HG03442 (cell line): ENCODE results near the gene PRKD1.
"Not testable (repeated sequence)": the region's sequence is repeated elsewhere in the genome, so short reads cannot be mapped to it uniquely, and the experiment has no call there.

Source experiments
- ATAC-seq: cut with Tn5 transposase; IDR thresholded peaks from one replicate; pipeline ENCODE4 v1.9.1; 2021; ENCODE audit warnings: mild to moderate bottlenecking, moderate library complexity; ENCODE audit not compliant: unreplicated experiment

The PRKD1 gene

DNA sequence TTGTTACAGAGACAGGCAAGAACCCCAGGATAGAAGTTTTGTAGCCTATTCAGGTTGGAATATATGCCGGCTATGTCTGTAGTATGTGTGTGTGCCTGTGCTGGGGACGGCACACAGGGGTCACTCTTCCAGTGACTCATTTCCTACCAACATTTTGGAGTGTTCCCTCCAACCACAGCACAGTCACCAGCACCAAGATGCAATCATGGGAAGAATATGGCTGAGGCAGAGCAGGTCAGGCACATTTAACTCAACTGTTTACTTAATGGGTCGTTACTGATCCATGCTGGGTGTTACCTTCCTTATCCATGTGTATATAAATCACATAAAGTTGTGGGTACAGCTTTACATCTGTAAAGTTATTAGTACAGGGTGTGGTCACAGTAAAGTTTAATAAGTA is 178.3 kb downstream of the PRKD1 start:
- no peak for ATAC-seq

DNA sequence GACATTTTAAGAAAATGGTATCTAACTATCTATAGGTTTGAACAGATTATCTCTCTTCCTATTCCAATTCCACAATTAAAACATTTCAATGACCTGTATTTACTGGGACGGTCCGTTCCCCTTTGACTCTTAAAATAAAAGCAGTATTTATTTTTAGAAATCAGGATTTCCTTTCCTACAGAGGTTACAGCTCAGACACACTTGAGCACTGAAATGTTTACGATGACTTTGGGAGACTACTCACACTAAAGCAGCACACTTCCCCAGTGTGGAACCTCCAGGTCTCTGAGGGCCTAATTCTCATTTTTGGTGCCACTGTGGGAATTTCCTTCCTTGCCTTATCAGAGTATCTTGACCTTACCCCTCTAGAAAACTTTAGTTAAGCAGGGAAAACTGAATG is 181.8 kb downstream of the PRKD1 start:
- ATAC-seq, result no peak

DNA sequence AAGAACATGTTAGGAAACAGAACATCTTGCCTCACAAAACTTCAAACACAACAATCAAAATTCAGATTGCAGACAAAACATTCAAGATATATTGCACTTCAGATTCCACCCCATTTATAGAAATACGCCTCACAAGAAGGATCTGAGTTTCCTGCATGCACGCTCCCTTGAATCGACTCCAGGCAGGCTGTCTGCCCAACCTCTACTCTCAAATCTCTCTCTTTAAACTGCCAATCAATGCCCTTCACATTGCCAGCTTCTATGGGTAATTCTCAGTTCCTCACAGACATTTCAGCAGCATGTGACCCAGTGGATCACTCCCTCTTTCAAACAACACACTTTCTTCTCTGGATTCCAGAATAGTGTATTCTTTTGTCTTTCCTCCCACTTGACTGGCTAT is 184.1 kb downstream of the PRKD1 start:
- no peak for ATAC-seq

DNA sequence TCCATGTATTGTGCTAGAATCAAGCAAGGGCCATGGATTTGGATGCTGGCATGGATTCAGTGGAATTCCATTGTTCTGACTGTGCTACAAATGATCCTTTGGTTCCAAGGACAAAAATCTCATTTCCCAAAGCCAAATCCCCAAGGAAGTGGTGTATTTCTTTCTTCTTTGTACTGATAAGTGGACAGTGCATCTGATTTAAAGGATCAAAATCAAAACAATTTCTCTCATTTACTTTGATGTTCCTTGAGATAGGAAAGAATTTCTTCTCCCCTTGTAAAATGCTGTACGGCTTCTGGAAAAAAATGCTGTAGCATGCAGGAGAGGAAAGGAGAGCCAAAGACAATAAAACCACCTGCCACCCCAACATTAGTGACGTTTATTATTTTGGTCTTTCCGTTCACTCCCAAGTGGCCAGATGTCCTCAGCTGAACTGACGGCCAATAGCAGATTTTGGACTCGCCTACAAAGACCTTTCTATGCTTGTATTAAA is 185.7 kb downstream of the PRKD1 start:
- ATAC-seq, result no peak

DNA sequence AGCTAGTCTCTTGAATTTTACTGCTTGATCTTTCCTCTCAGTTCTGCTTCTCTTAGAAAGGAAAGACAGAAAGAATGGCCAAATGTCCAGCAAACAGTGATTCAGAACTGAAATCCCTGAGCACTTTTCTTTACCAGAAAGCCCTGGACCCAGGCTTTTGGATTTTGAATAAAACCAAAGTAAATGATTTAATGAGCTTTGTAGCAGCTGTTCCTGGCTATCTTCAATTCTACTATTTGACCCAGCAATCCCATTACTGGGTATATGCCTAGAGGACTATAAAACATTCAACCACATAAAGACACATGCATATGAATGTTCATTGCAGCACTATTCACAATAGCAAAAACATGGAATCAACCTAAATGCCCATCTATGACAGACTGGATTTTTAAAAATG is 187.2 kb downstream of the PRKD1 start:
- no peak for ATAC-seq

DNA sequence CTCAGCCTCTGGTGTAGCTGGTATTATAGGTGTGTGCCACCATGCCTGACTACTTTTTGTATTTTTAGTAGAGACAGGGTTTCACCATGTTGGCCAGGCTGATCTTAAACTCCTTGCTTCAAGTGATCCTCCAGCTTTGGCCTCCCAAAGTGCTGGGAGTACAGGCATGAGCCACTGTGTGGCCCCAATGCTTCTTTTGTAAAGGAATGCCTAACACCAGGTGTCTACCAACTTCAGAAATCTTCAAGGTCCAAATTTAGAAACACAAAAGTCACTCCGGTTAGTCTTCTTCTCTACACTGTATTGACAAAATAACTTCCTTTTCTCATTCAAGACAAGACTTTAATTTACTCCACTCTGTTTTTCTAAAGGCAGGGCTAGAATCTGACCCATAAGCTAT is 188.7 kb downstream of the PRKD1 start:
- no peak for ATAC-seq

DNA sequence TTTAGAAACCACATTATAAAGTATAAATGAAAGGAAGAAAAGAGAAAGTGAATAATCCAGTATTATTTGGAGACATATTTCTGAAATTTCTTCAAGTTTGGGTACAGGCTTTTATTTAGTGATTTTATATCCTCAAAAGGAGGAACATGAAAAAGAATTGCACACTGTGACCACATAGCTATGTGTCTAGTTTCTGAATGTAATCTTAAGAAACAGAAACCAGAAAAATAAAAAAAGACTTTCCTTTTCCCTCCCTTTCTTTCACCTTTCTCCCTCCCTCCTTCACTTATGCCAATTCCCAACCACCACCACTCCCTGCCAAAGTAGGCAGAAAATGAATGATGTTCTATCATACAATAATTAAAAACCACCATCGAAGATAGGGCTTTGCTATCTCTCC is 189.6 kb downstream of the PRKD1 start:
- no peak for ATAC-seq

DNA sequence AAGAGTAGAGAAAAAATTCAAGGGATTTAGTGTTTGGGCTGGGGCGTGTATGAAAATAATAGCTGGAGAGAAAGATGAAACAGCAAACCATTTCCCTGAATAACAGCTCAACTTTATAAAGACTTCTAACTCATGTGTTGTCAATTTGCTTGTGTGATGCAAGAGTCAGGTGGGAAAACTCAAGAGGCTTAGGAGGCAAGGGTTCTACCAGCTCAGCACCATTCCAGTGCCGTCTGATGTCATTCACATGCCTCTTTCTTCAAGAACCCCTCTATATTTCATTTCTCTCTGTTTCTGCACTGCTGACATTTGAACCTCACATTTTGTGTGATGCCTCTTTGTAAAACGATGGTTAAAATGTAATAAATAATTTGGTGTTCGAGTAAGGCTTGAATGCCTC is 192.2 kb downstream of the PRKD1 start:
- ATAC-seq, result no peak

DNA sequence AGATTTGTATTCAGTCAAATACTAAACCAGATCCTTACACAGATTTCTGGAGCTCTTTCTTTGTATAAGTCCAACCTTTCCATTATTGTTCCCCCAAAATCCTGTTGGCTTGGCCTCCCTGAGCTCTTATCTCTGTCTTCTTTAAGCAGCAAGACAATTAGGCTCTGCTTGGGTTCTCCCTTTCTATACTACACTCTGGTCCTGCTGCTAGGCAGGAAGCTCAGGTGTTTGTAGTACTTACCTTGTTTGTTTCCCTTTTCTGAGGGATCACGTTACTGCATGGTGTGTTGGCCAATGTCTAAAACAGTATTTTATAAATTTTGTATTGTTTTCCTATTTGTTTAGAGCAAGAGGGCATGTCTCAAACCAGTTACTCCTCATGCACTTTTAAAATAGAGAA is 192.9 kb downstream of the PRKD1 start:
- ATAC-seq, result no peak

DNA sequence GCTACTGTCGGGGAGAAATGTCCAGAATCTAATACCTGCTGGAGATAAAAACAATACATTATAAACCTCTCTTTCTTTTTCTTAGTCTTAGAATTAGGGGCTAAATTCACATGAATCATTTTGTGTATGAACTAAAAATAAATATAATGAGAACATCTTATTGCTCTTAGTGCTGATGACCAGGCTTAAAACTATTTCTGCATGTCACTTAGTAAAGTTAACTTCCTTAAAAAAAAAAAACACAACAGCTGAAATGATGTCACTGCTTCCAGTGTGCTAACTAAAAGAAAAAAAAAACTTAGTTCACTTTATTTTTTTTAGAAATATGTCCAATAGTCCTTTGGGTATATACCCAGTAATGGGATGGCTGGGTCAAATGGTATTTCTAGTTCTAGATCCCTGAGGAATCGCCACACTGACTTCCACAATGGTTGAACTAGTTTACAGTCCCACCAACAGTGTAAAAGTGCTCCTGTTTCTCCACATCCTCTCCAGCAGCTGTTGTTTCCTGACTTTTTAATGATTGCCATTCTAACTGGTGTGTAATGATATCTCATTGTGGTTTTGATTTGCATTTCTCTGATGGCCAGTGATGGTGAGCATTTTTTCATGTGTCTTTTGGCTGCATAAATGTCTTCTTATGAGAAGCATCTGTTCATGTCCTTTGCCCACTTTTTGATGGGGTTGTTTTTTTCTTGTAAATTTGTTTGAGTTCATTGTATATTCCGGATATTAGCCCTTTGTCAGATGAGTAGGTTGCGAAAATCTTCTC is 200.9 kb downstream of the PRKD1 start:
- not testable (repeated sequence) for ATAC-seq

DNA sequence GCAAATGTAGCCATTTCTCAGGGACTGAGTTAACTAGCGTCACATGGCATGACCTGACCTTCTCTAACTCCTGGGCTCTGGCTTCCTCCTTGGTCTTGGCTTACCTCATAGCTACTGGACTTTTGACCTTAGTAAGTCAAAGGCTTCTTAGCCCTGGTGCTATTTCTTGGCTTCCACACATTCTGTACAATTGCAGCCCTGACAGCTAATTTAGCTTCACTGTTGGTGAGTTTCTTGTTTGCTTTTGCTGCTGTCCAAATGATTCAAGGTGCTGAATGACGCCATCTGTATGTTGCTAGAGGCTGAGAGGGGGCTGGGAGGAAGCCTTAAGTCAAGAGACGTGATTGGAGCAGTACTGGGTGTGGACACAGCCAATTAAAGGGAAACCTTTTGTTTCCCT is 202.7 kb downstream of the PRKD1 start:
- ATAC-seq, result no peak

DNA sequence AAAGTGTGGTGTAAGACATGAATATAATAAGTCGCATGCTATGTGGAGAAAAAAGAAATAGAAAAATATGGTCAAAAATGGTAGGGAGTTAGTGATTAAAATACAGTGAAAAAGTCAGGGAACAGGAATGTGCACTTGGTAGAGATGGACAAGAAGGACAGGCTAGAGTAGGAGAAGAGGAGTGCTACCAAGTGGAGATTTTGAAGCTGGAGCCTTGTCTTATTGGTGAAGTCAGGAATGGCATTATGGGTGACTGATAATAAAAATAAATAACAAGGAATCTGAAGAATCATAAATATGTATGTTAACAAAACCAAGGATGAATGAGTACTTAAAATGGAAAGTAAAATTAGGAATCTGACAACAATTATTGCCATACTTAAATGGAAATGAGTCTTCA is 204.8 kb downstream of the PRKD1 start:
- no peak for ATAC-seq

DNA sequence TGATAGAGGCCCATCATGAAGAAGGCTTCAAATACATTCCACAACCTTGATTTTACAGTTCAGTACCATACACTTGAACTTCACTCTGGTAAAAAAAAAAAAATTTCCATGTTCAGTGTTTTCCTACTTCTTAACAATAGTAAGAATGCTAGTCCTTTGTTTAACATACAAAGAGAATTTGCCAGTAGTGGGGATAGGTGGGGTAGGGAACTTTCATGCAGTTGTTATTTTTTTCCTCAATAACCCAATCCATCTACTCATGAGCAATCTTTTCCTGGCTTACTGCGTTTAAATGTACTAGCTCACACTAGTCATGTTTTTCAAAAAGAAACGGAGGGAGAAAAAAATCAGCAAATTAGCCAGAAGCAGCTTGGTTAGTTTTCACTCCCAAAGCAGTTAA is 206.1 kb downstream of the PRKD1 start:
- no peak for ATAC-seq

DNA sequence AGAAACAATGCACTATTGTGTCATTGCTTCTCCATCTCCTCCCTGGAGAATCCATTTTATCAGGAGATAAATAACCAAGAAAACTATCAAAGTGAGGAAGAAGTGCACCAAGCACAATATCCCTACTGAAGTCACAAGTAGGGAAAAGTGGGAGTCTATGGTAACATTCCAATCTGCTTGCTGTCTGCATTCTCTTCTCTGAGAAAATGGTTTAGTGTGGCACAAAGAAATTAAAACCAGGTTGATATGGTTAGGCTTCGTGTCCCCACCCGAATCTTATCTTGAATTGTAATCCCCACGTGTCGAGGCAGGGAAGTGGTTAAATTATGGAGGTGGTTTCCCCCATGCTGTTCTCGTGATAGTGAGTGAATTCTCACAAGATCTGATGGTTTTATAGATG is 209.7 kb downstream of the PRKD1 start:
- no peak for ATAC-seq

DNA sequence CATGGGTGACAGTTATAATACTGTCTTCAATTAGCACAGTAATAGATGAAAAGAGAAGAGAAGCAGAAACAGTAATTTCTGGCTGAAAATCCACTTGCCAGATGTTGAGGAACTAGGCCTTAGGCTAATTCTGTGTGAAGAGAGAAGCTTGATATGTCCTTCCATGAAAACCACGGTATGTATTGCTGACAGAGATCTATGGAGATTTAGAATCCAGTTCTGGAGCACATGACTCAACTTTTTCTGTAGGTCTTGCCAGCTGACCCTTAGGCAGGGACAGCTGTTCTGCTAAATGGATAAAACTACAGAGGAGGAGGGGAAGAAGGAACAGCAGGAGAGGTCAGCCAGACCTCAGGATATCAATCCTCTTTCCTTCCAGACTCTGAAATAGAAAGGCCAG is 211.5 kb downstream of the PRKD1 start:
- ATAC-seq, result no peak

DNA sequence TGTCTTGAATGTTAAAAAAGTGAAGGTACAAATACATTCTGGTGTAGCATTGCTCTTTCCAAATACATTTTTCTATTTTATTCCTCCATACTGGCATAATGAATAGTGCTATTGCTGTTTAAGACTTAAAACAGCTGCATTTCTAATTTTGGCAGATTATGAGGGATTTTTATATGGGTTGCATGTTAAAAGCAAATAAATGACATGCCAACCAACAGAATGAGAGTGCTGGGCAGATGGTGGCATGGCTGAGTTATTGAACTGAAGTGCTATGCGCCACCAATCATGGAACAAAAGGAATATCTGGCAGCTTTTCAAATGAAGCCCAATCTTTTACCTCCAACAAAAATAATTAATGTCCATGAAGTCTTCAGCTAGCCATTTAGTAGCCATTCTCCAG is 215.0 kb downstream of the PRKD1 start:
- no peak for ATAC-seq

DNA sequence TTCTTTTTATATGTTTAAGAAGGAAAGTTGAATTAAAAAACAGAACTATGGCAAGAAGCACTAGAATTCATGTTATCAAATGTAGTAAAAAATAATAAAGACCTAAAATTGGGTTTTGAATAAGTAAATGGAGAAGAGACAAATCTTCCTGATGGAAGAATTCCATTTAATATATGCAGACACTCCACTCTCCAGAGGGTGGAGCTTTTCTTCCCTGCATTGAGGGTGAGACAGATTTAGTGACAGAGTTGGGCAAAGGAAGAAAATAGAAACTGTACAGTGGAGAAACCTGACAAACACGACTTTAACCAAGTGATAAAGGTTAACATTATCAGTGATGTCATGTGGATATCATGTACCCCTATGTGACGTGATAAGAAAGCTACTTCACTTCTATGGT is 217.6 kb downstream of the PRKD1 start:
- no peak for ATAC-seq

DNA sequence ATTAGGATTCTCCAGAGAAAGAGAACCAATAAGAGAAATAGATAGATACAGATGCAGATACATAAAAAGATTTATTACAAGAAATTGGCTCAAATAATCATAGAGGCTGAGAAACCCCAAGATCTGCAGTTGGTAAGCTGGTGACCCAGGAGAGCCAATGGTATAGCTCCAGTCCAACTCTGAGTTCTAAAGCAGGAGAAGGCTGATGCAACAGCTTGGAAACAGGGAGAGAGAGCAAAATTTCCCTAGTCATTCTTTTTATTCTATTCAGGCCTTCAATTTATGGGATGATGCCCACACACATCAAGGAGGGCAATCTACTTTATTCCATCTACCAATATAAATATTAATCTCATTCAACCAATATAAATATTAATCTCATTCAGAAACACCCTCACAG is 218.2 kb downstream of the PRKD1 start:
- no peak for ATAC-seq

DNA sequence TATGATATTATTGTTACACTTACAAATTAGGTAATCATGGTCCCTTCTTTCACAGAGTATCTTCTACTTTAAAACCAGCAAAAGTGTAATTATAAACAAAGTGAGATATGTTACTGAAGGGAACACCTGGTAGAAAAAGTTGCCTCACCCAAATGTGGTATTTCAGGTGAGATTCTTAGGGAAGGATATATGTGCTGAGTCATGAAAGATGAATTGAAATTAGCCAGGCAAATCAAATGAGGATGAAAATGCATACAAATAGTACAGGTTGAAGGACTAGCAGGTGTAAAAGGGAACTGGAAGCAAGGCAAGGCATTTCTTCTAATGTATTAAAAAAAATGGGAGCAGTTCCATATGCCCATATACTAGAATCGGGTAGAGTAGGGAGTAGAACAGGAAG is 220.9 kb downstream of the PRKD1 start:
- no peak for ATAC-seq

DNA sequence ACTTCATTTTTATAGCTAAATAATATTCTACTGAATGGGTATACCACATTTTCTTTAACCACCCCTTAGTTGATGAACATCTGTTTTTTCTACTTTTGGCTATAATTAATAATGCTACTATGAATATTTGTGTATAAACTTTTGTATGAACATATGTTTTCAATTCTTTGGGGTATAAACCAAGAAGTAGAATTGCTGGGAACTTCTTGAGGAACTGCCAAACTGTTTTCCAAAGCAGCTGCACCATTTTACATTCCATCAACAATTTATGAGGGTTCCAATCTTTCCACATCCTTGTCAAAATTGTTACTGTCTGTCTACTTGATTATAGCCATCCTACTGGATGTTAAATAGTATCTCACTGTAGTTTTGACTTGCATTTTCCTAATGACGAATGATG is 221.8 kb downstream of the PRKD1 start:
- ATAC-seq, result no peak

DNA sequence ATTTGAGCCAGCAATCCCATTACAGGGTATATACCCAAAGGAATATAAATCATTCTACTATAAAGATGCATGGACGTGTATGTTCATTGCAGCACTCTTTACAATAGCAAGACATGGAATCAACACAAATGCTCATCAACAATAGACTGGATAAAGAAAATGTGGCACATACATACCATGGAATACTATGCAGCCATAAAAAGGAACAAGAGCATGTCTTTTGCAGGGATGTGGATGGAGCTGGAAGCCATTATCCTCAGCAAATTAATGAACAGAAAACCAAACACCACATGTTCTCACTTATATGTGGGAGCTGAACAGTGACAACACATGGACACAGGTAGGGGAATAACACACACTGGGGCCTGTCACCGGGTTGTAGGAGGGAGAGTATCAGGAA is 238.1 kb downstream of the PRKD1 start:
- ATAC-seq, result not testable (repeated sequence)

DNA sequence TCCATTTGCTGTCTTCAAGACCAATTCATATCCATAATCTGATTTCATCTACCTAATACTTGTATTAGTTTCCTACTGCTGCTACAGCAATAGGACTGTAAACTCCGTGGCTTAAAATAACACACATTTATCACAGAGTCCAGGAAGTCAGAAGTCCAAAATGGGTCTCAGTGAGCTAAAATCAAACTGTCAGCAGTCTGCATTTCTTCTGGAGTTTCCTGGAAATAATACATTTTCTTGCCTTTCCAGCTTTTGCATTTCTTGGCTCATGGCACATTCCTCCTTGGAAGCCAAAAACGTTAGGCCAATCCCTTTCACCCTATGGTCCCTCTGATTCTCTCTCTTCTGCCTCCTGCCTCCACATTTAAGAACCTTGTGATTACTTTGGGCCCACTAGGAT is 239.8 kb downstream of the PRKD1 start:
- ATAC-seq, result no peak

DNA sequence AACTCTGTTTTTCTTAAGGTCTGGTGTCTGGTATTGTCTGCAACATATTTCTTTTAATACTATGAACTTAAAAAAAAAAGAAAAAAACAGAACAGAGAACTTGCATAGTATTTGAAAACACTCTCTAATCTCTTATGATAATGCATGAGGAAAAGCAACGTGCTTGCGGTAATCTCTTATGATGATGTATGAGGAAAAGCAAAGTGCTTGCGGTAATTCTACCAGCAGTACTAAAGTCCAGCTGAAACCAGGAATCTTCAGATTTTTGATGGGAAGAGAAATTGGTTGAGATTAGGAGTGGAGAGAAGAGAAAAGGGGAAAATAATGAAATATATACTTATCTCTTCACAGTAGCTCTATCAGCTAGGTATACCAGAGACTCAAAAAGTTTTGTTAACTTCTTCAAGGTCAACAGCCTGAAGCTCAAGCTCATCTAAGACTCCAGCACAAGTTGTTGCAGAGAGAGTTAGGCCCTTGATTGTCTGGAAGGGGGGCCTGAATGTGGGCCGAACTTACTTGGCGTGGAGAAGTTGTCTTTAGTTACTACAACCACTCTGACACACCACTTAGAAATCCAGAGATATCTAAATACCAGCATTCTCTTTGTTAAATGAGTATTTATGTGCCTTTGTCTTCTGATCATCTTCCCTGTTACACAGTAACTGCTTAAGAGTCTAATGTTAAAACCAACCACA is 240.4 kb downstream of the PRKD1 start:
- no peak for ATAC-seq
